HepG2 (cell line): ENCODE data around the gene KLF6. TPM values are rescaled to one million over a fixed set of nuclear protein-coding genes. Genes with fewer than 3 reads are reported as not detected.

Experiments used
- DNMT3B ChIP-seq: conservative IDR thresholded peaks from 2 replicates; pipeline ENCODE4 v1.6.1; 2016; ENCODE audit warnings: missing biosample characterization, control low read depth
- DRAP1 ChIP-seq: IDR thresholded peaks from 2 replicates; pipeline ENCODE4 v1.6.1; 2016; ENCODE audit warnings: missing genetic modification reagents, missing compliant biosample characterization
- FOSL2 ChIP-seq: sonication (generic); formaldehyde crosslinking; IDR thresholded peaks from 2 replicates; pipeline ENCODE4 v1.4.0; 2020; ENCODE audit warnings: missing genetic modification reagents
- FOXK2 ChIP-seq: fragments of 450-650 bp; IDR thresholded peaks from 2 replicates; pipeline ENCODE4 v1.6.1; 2016
- HHEX ChIP-seq: IDR thresholded peaks from 2 replicates; pipeline ENCODE4 v1.6.1; 2016; ENCODE audit warnings: control low read depth
- MEIS2 ChIP-seq: sonication (generic); formaldehyde crosslinking; IDR thresholded peaks from 2 replicates; pipeline ENCODE4 v1.9.0; 2021; ENCODE audit warnings: mild to moderate bottlenecking, missing genetic modification reagents
- NCOA2 ChIP-seq: sonication (generic); formaldehyde crosslinking; IDR thresholded peaks from 2 replicates; pipeline ENCODE4 v1.8.0; 2022; ENCODE audit warnings: inconsistent platforms
- PAF1 ChIP-seq: IDR thresholded peaks from 2 replicates; pipeline ENCODE4 v1.6.1; 2016; ENCODE audit warnings: missing genetic modification reagents, missing compliant biosample characterization
- SIN3B ChIP-seq: fragments of 150-350 bp; IDR thresholded peaks from 2 replicates; pipeline ENCODE4 v1.6.1; 2014; ENCODE audit warnings: low read length
- UBTF ChIP-seq: sonication (generic); formaldehyde crosslinking; IDR thresholded peaks from 2 replicates; pipeline ENCODE4 v1.4.0; 2020; ENCODE audit warnings: mild to moderate bottlenecking, missing genetic modification reagents
- ZC3H13 ChIP-seq: sonication (generic); formaldehyde crosslinking; IDR thresholded peaks from 2 replicates; pipeline ENCODE4 v1.8.1; 2023; ENCODE audit warnings: mild to moderate bottlenecking, missing genetic modification reagents, moderate library complexity
- ZKSCAN1 ChIP-seq: fragments of 150-350 bp; IDR thresholded peaks from 2 replicates; pipeline ENCODE4 v1.6.1; 2014; ENCODE audit warnings: low read length
- ZNF282 ChIP-seq: fragments of 450-650 bp; IDR thresholded peaks from 2 replicates; pipeline ENCODE4 v1.6.1; 2018; ENCODE audit not compliant: partially characterized antibody
- ZNF318 ChIP-seq: sonication (generic); formaldehyde crosslinking; IDR thresholded peaks from 2 replicates; pipeline ENCODE4 v1.4.0; 2020; ENCODE audit warnings: mild to moderate bottlenecking, missing genetic modification reagents
- ZNF333 ChIP-seq: sonication (generic); formaldehyde crosslinking; IDR thresholded peaks from 2 replicates; pipeline ENCODE4 v1.4.0; 2020; ENCODE audit warnings: mild to moderate bottlenecking, missing genetic modification reagents, borderline replicate concordance
- ZNF580 ChIP-seq: IDR thresholded peaks from 2 replicates; pipeline ENCODE4 v1.6.1; 2016; ENCODE audit warnings: low read depth, borderline replicate concordance
- ZNF629 ChIP-seq: sonication (generic); formaldehyde crosslinking; conservative IDR thresholded peaks from 2 replicates; pipeline ENCODE4 v1.5.0; 2020; ENCODE audit warnings: missing genetic modification reagents
- ZNF674 ChIP-seq: sonication (generic); formaldehyde crosslinking; IDR thresholded peaks from 2 replicates; pipeline ENCODE4 v1.5.0; 2020; ENCODE audit warnings: low read depth, mild to moderate bottlenecking, missing genetic modification reagents
- ZNF740 ChIP-seq: sonication (generic); formaldehyde crosslinking; IDR thresholded peaks from 2 replicates; pipeline ENCODE4 v1.4.0; 2020; ENCODE audit warnings: missing genetic modification reagents
- polyA plus RNA-seq, 8 experiments: library from polyadenylated mRNA; depleted of rRNA in 3 of 8; stranded (reverse) in 7 of 8; unstranded in 1 of 8; fragments of >200 nt; fragmentation: Illumina TruSeq in 4 of 8; extraction: Trizol in 4 of 8; gene quantifications; 2 replicates each; pipeline versions ENCODE4 v1.2.1 to v1.2.3, GENCODE V29; 2011 to 2016; ENCODE audit warnings: low read depth in 4 of 8, missing spikeins in 1 of 8, mixed read lengths in 1 of 8; ENCODE audit not compliant: insufficient read depth in 1 of 8
- total RNA-seq, 5 experiments: library from RNA; depleted of rRNA; stranded (reverse); fragments of >200 nt; fragmentation: Illumina TruSeq; extraction: Trizol; gene quantifications; 2 replicates each; pipeline ENCODE4 v1.2.3, GENCODE V29; 2016; ENCODE audit warnings: low read depth in 1 of 5

Gene KLF6
- total and polyA plus RNA-seq, 2 of the 13 experiments (the other 11 are each of a cell fraction or from before 2014, with no cell fraction given), result 27.0 to 71.9 TPM

- TF ChIP-seq ZNF318, result no peak
- TF ChIP-seq DNMT3B (CRISPR knock-in tag), result peak; percentile 31; the same call in 1 of the 2 replicates
- no peak for TF ChIP-seq DRAP1 (CRISPR knock-in tag)
- no peak for TF ChIP-seq ZKSCAN1
- no peak for TF ChIP-seq UBTF (CRISPR knock-in tag)
- TF ChIP-seq ZNF674 (CRISPR knock-in tag), result no peak
- TF ChIP-seq ZNF740, result no peak
- TF ChIP-seq FOXK2, result no peak
- TF ChIP-seq ZNF629, result no peak
- TF ChIP-seq HHEX (CRISPR knock-in tag), result 0 out of 2 replicates have a peak, but pooled peaks have one; percentile 19
- no peak for TF ChIP-seq MEIS2 (CRISPR knock-in tag)
- peak; percentile 82 for TF ChIP-seq FOSL2
- no peak; the same call in 1 of the 2 replicates for TF ChIP-seq SIN3B
- no peak for TF ChIP-seq ZNF333 (CRISPR knock-in tag)
- 0 out of 2 replicates have a peak, but pooled peaks have one; percentile 39 for TF ChIP-seq PAF1 (CRISPR knock-in tag)
- no peak for TF ChIP-seq ZNF580 (CRISPR knock-in tag)
- no peak for TF ChIP-seq ZNF282
- no peak for TF ChIP-seq ZC3H13 (CRISPR knock-in tag)
- peak; percentile 50; the same call in 1 of the 2 replicates for TF ChIP-seq NCOA2 (CRISPR knock-in tag)
These were observed 1.2 kb downstream of the KLF6 start (continued) for GRCh38 chr10:3783682-3784432.
